GM19468 (cell line): ENCODE measurements around the gene TMCO4.

Source experiments
- ATAC-seq: cut with Tn5 transposase; IDR thresholded peaks from one replicate; pipeline ENCODE4 v1.9.1; 2021; ENCODE audit warnings: mild to moderate bottlenecking, moderate library complexity, moderate number of reproducible peaks; ENCODE audit not compliant: unreplicated experiment; ENCODE audit errors: extremely low read depth

Gene TMCO4

GRCh38 chr1:19785660-19786059 is 14.1 kb downstream of the TMCO4 start:
- no peak for ATAC-seq

GRCh38 chr1:19780267-19780877 is 19.3 kb downstream of the TMCO4 start:
- ATAC-seq = no peak

- no peak for ATAC-seq
These were observed 22.8 kb downstream of the TMCO4 start for GRCh38 chr1:19776933-19777332.

- ATAC-seq = no peak
These were observed 23.4 kb downstream of the TMCO4 start for GRCh38 chr1:19776287-19776686.

- ATAC-seq = no peak
These were observed 23.9 kb downstream of the TMCO4 start for GRCh38 chr1:19775831-19776230.

- ATAC-seq = no peak
These were observed 24.4 kb downstream of the TMCO4 start for GRCh38 chr1:19775317-19775716.

- ATAC-seq = no peak
These were observed 25.4 kb downstream of the TMCO4 start for GRCh38 chr1:19774180-19774785.

GRCh38 chr1:19773485-19773884 is 26.2 kb downstream of the TMCO4 start:
- no peak for ATAC-seq

GRCh38 chr1:19772053-19772452 is 27.7 kb downstream of the TMCO4 start:
- ATAC-seq = no peak

- ATAC-seq = no peak
These were observed 28.4 kb downstream of the TMCO4 start for GRCh38 chr1:19771350-19771749.

- ATAC-seq = no peak
These were observed 29.1 kb downstream of the TMCO4 start for GRCh38 chr1:19770436-19771190.

- ATAC-seq = no peak
These were observed 30.3 kb downstream of the TMCO4 start for GRCh38 chr1:19769211-19769932.

GRCh38 chr1:19768353-19769210 is 31.1 kb downstream of the TMCO4 start:
- ATAC-seq = no peak

GRCh38 chr1:19765623-19766022 is 34.1 kb downstream of the TMCO4 start:
- ATAC-seq = no peak

- ATAC-seq = no peak
These were observed 34.9 kb downstream of the TMCO4 start for GRCh38 chr1:19764848-19765247.

- ATAC-seq = no peak
These were observed 37.4 kb downstream of the TMCO4 start for GRCh38 chr1:19762175-19762779.

GRCh38 chr1:19759740-19760089 is 40.0 kb downstream of the TMCO4 start:
- no peak for ATAC-seq

- no peak for ATAC-seq
These were observed 41.4 kb downstream of the TMCO4 start for GRCh38 chr1:19758227-19758830.

- ATAC-seq = no peak
These were observed 42.1 kb downstream of the TMCO4 start for GRCh38 chr1:19757641-19758040.
